PC-9 (cell line): Measurements from ENCODE around the gene POFUT2.

ENCODE experiments used
- CTCF ChIP-seq: fragments of 200-600 bp; sonication (generic); conservative IDR thresholded peaks from 2 replicates; pipeline ENCODE4 v1.6.1; 2017; ENCODE audit warnings: mixed run types, antibody characterized with exemption, mild to moderate bottlenecking, moderate library complexity
- EZH2 ChIP-seq: fragments of 200-600 bp; sonication (generic); IDR thresholded peaks from 2 replicates; pipeline ENCODE4 v1.8.0; 2017; ENCODE audit warnings: antibody characterized with exemption, low read depth

- no peak for TF ChIP-seq CTCF
- TF ChIP-seq EZH2 = no peak
Observed at GRCh38 chr21:45285266-45285931, 2.3 kb downstream of the POFUT2 start.
